ENCODE data around the gene UBE2V1. TPM values are rescaled to one million over a fixed set of nuclear protein-coding genes. Genes with fewer than 3 reads are reported as not detected.
"Not testable (repeated sequence)": the region's sequence is repeated elsewhere in the genome, so short reads cannot be mapped to it uniquely, and the experiment has no call there.

UBE2V1 gene
- 100 to 1,000 TPM in 1 of 2 donors, 10 to 100 TPM in 1; 70.8 to 106 TPM for total RNA-seq
- long read RNA-seq, transcript UBE2V1-203 (4 exons, 2,133 nt) = major isoform, 73 of 81 reads
- long read RNA-seq, partial matches to known transcripts = 2 of 81 reads
- long read RNA-seq, other reads (novel, unspliced or antisense) = 1 of 81 reads

DNA sequence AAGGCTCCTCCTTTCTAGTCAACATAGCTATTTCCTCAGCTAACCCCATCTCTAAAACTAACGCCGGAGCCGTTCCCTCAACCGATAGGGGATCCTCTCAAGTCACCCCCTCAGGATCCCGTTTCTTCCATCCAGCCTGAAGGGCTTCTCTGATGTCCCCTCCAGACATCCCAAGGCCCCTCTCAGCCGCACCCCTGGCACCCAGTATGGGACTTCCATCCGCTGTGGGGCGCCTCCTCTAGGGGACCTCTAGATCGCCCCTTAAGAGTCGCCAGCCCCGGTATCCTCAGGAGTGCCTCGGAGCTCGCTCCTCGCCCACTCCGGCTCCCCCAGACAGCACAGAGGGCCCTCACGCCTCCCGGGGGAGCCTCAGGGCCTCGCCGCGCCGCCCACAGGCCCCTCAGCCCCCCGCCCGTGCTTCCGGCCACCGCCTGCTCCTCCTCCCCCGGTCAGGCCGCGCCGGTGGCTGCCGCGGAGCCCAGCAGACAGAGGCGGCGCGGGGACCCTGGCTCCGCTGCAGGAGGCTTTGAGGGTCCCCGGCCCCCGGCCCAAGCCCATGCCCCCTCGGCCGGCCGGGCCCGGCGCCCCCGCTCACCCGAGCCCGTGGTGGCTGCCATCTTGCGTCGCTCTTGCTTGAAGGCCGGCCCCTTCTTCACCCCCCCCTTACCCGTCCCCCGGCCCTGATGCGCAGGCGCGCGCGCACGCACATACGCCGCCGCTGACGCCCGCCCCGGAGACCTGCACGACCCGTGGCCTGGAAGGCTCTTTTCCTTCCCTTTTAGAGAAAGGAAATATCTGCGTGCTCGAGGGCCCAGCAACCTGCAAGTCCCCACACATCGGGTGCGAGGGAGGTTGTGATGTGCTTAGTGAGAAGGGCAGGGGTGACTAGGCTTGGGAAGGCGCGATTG is at the start of gene UBE2V1:
Gene UBE2V1, minus strand, starts transcription at position 639 of the 908 bp plus-strand sequence. Its CDS starts 22 bp downstream, at position 617.
- intact Hi-C loops (cut with DNase I, micrococcal nuclease) = no loop called here
- DNase-seq (peak; percentile 89 to 93), ATAC-seq (peak; percentile 78)

DNA sequence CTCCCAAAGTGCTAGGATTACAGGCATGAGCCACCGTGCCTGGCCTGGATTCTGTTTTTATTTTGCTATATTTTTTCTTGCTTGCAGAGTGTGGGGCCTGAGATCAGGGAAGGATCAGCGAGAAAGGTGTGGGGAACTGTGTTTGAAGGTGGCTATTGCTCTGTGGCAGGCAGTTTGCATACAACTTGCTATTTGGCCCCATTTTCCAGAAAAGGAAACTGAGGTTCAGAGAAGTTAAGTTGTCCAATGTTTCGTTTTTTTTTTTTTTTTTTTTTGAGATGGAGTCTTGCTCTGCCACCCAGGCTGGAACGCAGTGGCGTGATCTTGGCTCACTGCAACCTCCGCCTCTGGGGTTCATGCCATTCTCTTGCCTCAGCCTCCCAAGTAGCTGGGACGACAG is 48.5 kb upstream of the UBE2V1 start:
- intact Hi-C loops (cut with DNase I, micrococcal nuclease); DNase-seq; ATAC-seq: not testable (repeated sequence)

DNA sequence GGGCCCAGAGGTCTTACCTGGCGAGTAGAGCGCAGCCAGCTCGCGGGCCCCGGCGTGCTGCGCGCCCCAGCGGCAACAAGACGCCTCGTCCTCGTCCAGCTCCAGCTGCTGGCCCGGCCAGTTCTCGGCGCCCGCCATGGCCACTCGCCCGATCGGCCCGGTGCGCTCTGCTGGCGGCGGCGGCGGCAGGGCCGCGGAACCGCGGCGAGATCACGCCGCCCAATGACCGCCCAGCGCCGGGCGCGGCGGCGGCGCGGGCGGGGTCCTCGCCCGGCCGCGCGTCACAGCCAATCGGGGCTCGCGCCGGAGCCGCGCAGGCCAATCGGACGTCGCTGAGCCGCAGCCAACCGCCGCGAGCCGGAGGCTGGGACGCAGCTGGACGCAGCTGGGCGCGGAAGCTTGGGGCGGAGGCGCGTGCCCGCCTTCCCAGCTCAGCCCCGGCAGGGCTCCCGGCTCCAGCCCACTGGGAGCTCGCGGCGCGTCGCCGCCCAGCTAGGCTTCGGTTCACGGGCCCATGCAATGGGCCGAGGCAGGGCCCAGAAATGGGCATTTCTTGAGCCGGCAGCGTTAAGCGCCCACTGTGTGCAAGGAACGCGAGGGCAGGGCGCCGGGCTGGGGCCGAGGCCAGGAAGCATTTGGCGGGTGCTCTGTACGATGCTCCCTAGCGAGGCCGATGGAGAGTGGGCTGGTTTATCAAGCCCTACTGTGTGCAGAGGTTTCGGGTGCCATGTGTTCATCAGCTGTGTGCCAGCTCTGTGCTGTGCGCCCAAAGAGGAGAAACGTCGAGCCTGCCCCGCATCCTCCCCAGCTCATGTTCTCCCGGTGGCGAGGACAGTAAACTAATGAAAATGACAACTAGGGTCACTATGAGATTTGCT is 40.8 kb upstream of the UBE2V1 start, which contains the start of gene PEDS1:
Gene PEDS1, minus strand, starts transcription at position 224 of the 878 bp plus-strand sequence. Its CDS starts 86 bp downstream, at position 138.
- DNase-seq = peak; percentile 89 to 92
- intact Hi-C loops (cut with DNase I, micrococcal nuclease) = no loop called here
- peak; percentile 81 for ATAC-seq

DNA sequence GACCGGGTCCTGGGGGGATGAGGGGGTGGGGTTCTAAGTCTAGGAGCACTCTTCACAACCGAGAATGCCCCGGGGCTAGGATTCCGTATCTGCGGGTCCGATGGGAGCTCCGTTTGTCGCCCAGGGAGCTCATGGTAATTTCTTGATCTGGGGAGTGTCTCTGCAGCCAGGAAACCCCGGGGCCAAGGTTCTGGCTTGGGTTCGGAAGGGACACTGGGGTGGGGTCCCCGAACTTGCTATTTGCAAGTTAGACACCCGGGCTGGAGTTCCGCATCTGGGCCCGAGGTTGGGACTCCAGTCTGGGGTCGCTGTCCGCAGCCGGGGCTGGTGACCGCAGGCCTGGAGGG is 40.2 kb upstream of the UBE2V1 start:
- intact Hi-C loops (cut with DNase I, micrococcal nuclease) = no loop called here
- DNase-seq (no peak), ATAC-seq (peak; percentile 10)

DNA sequence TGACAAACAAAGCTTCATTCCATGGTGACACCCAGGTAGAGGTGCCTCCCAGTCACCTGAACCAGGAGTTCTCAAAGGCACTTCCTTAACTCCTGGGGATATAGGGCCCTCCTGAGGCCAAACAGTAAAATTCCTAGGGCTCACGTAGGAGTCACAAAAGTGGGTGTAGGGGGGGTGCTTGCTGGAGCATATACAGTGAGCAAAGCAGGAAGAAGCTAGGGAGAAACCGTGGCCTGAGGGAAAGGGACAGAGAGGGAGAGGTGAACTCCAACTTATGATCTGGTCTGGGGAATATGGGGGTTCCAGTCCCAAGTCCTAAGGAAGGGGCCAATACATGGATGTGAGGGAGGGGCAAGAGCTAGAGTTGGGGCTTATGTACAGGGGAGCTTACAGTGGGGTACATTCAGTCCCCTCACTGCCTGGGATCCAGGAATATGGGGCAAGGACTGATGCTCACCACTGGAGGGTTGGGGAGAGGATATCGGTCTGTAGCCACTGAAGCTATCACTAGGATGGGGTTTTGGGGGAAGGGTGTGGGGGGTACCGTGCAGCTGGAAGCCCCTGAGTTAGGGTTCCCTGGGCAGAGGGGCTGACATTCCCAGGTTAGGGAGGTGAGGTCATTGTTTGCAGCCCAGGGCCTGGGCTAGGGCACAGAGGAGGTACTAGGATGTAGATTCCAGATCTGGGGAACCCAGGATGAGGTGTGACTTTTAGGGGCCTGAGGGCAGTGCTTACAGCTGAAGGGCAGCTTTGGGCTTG is 39.6 kb upstream of the UBE2V1 start:
- peak in 1 of 2 donors; percentile 36 for DNase-seq
- intact Hi-C loops (cut with DNase I, micrococcal nuclease) = no loop called here

DNA sequence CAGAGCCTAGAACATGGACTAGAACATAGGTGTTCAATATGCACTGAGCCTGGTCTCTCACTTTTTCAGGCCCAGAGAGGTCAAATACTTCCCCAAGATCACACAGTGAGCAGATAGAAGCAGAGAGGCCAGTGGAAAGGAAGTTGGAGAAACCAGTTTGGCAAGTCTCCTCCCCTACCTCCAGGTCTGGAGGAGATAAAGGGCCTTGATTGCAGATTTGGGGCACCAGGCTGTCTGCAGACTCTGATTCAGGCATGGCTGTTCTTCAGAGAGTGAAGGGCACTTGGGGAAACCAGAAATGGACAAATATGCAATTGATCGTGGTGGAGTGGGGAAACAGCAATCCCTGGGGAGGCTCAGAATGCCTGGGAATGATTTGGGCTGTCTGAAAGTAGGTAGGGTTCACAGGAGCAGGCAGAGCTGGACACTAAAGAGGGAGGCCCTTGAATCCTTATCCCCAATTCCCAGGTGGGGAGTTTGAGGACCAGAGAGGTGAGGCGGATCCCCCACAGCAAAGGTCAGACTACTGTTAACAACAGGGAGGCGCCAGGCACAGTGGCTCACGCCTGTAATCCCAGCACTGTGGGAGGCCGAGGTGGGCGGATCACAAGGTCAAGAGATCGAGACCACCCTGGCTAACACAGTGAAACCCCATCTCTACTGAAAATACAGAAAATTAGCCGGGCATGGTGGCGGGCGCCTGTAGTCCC is 38.2 kb upstream of the UBE2V1 start:
- peak in 1 of 2 donors; percentile 65 for DNase-seq
- peak; percentile 47 for ATAC-seq
- intact Hi-C loops (cut with DNase I, micrococcal nuclease) = no loop called here

More for the DNA sequence above, 39.6 kb upstream of the UBE2V1 start:
- ATAC-seq = peak; percentile 55

DNA sequence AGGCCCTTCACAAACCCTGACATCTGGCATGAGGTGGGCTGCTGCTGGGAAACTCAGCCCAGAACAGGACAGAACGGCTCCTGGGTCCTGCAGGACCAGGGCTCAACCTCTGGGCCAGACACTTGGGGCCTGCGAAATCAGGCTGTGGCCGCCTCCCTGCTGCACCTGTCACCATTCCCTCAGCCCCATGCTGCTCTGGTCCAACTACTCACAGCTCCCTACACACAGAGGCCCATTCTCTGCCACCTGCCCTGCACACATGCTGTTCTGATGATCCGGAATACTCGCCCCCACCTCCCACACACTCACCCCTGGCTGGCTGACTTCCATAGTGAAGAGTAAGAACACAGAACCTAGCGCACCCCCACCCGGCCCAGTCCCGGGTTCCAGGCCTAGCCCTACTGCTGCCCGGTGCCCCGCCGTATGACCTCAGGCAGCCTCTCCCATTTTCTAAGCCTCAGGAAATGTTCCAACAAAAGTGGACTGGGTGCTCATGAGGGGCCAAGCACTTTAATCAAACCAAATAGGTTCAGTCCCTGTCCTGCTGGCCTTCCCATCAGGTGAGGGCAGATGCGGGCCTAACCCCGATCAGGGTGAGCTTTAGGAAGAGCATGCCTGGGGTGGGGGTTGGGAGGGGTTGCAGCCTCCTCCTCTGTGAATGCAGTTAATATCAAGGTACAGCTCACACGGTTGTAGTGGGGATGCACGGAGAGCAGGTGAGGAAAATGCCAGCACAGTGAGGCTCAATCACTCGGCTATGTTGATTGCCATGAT is 36.7 kb upstream of the UBE2V1 start:
- peak; percentile 15 for ATAC-seq
- peak in 1 of 2 donors; percentile 35 for DNase-seq
- intact Hi-C loops (cut with DNase I, micrococcal nuclease) = no loop called here

DNA sequence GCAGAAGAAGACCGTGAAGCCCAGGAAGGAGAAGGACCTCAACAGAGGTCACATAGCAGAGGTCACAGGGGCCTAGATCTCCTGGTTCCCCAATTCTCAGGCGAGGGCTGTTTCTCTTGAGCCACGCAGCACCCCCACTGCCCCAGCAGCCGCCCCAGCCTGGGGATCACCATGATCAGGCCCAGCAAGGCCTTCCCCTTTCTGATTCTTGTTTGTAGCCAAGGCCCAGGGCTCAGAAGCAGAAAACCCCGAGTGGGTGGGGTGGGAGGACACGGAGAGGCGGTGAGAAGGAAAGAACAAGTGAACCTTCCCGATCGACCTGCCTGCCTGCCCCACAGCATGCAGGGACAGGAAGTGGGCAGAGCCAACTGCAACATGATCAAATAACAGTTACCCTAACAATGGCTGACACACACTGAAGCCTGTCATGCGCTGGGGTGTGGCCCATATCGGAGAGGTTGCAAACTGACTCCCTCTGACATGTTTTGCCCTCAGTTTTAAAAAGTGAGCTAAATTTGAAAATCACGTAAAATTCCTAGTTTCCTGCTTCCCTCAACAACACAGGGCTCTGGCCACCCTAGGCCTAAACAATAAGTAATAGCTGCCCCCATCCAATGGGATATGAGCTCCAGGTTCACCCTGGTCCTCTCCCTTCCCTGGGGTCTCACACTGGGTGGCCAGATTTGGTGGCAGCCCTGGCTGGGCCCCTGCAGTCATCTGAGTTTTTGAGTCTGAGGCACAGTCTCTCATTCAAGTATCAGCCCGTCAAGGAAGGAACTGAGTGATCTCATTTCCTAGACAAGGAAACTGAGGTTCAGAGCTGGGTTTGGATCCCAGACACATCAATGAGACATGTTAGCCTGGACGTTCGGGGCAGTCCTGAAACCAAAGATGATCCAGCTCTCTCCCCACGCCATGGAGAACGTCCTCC is 34.0 kb upstream of the UBE2V1 start:
- intact Hi-C loops (cut with DNase I, micrococcal nuclease) = no loop called here
- ATAC-seq (peak; percentile 65), DNase-seq (peak; percentile 63 to 71)

DNA sequence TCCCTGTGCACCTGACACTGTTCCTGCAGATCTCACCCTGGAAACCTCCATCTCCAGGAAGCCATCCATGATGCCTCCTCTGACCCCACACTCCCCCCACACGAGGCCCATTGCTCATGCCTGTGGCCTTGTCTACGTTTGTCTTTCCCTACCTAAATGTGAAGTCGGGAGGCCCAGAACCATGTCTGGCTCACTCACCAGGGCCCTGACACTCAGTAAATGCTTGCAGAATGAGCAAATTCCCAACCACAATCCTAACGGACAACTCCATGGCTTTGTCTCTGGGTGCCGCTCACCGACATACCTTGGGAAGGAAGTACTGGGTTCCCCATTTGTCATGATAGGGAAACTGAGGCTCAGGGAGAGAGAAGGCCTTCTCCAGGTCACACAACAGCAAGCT is 33.3 kb upstream of the UBE2V1 start:
- ATAC-seq = no peak
- DNase-seq = no peak
- intact Hi-C loops (cut with DNase I, micrococcal nuclease) = no loop called here

DNA sequence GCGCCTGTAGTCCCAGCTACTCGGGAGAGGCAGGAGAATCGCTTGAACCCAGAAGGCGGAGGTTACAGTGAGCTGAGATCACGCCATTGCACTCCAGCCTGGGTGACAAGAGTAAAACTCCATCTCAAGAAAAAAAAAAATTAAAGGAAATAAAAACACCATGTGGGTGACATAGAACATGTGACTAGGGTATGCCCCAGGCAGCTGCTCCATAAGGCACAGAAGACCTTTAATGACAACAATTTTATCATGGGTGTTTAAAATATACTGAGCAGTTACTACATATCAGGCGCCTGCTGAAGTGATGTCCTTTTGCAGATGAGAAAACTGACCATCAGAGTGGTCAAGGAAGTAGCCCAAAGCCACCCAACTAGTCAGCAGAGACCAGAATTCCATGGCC is 32.6 kb upstream of the UBE2V1 start:
- DNase-seq (no peak), ATAC-seq (no peak)
- intact Hi-C loops (cut with DNase I, micrococcal nuclease) = no loop called here

DNA sequence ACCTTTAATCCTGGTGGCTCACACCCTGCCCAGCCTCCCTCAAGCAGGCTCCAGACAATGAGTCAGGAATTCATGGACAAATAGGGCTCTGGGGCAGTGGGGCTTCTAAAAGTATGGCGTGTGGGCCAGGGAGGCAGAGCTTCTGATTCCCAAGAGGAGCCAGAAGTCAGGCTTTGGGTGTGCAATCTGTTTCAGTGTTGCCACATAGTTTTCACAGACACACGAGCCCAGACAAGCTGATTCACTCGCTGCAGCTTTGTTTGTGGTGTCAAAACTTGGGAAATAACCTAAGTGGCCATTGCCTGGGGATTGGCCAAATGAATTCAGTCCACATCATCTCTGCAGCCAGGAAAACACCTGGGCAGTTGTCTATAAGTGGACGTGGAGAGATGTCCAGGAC is 31.4 kb upstream of the UBE2V1 start:
- intact Hi-C loops (cut with DNase I, micrococcal nuclease) = no loop called here
- no peak for ATAC-seq
- no peak for DNase-seq

DNA sequence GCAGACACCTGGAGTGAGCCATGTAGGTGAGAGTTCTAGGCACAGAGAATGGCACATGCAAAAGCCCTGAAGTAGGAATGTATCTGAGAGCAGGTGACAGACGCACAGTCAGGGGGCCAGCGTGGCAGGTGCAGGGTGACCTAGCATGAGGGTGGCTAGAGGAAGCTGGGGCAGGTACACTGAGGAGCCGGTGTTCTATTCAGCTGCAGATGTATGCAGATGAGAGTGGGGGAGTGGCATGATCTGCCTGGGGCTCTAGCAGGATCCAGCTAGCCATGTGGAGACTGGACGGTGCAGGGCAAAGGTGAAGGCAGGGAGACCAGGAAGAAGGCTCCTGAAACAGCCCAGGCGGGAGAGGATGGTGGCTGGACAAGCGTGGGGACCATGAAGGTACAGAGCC is 29.9 kb upstream of the UBE2V1 start:
- ATAC-seq (peak; percentile 30), DNase-seq (no peak)
- intact Hi-C loops (cut with DNase I, micrococcal nuclease) = no loop called here

DNA sequence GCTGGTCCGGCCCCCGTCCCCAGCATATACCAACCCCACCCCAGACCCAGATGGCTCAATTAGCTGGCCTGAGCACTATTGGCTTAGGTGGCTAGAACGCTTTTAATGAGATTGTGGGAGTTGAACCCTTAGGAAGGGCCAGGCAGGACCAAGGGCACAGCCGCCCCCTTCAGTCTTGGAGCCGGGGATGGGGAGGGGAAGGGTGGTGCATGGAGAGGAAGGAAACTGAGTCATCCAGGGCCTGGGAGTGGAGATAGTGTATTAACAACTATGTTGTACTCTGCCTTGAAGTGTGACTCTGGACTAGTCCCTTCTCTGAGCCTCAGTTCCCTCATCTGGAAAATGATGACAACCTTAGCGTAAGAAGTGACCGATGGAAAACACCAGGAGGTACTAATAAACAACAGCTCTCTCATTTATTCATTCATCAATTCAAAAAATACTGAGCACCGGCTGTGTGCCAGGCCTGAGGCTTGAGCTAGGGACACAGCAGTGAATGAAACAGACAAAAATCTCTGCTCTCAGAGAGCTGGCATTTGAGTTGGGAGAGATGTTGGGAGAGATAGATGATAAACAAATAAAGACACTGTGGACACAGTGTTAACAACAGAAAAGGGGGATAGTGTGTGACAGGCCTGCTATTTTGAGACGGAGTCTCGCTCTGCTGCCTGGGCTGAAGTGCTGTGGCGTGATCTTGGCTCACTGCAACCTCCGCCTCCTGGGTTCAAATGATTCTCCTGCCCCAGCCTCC is 29.0 kb upstream of the UBE2V1 start:
- ATAC-seq (no peak), DNase-seq (no peak)
- intact Hi-C loops (cut with DNase I, micrococcal nuclease) = no loop called here

DNA sequence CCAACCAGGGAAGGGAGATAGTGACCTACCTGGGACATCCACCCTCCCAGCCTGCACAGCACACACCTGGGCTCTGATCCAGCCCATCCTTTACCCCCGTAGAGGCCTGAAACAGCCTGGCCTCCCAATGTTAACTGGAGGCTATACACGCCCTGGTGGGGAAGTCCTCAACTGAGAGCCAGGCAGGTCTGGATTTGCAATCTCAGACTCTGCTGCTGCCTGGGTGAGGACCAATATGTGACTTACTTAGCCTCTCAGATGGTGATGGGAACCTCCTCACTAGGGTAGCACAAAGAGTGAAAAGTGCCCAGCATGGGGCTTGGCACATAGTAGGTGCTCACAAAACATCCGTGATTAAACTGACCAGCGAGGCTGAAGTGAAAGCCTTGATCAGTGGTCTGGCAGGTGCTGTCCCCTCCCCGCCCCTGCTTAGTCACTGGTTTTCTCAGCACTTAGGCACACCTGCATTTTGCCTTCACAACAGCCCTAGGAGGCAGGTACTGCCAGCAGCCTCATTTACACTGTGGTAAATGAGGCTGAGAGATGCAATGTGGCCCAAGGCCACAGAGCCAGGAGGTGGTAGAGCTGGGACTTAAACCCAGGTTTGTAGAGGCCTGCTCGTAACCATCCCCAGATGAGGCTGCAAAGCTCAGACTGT is 28.2 kb upstream of the UBE2V1 start:
- DNase-seq = no peak
- intact Hi-C loops (cut with DNase I, micrococcal nuclease) = no loop called here
- no peak for ATAC-seq

DNA sequence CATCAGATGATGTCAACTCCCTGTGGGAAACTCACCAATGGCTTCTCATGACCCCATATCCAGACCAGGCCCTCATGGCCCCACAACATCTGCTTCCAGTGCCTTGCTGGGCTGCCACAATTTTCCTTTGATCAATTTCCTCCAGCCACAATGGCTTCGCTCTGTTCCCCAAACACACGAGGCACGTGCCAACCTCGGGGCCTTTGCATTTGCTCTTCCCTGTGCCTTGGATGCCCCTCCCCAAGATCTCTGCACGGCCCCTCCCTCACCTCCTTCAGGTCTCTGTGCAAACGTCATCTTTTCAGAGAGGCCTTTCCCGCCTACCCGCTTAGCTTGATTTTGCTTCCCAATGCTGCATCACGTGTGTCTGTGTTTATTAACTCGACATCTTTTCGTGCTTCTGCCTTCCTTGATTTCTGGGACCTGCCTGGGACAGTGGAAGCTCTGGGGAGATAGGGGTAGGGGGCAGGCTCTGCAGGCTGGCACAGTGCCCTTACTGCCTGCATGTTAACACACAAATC is 27.4 kb upstream of the UBE2V1 start:
- DNase-seq (no peak), ATAC-seq (no peak)
- intact Hi-C loops (cut with DNase I, micrococcal nuclease) = no loop called here

Measured in left colon (tissue), 2 donors.